Suprapubic skin (tissue), 4 donors: ENCODE data around the gene DRD2. TPM values are rescaled to one million over a fixed set of nuclear protein-coding genes. Genes with fewer than 3 reads are reported as not detected.

Experiments used
- DNase-seq, 2 donors: peaks; one replicate each; pipeline ENCODE4 v3.0.0-alpha.2; 2019; ENCODE audit warnings: low spot score in 2 of 2
- H3K27ac ChIP-seq: fragments of 200-600 bp; sonication (generic); one replicate; pipeline ENCODE4 v1.5.1; 2019
- H3K27me3 ChIP-seq: fragments of 200-600 bp; sonication (generic); one replicate; pipeline ENCODE4 v1.5.1; 2019
- H3K36me3 ChIP-seq: fragments of 200-600 bp; sonication (generic); one replicate; pipeline ENCODE4 v1.5.1; 2019
- H3K4me1 ChIP-seq: fragments of 200-600 bp; sonication (generic); one replicate; pipeline ENCODE4 v1.5.1; 2019
- H3K4me3 ChIP-seq: fragments of 200-600 bp; sonication (generic); one replicate; pipeline ENCODE4 v1.5.1; 2019; ENCODE audit warnings: mild to moderate bottlenecking
- H3K9me3 ChIP-seq: fragments of 200-600 bp; sonication (generic); one replicate; pipeline ENCODE4 v1.5.1; 2019
- CTCF ChIP-seq, 2 donors: fragments of 200-600 bp in 1 of 2; fragments of 450-650 bp in 1 of 2; sonication (generic) in 1 of 2; IDR thresholded peaks; one replicate each; pipeline ENCODE4 v1.5.1; 2016 to 2019; ENCODE audit warnings: antibody characterized with exemption in 2 of 2, mild to moderate bottlenecking in 1 of 2, moderate library complexity in 1 of 2
- EP300 ChIP-seq: sonication (generic); formaldehyde crosslinking; IDR thresholded peaks from one replicate; pipeline ENCODE4 v1.6.1; 2017; ENCODE audit warnings: antibody characterized with exemption
- POLR2A ChIP-seq, 2 donors: fragments of 450-650 bp; IDR thresholded peaks; one replicate each; pipeline ENCODE4 v1.6.1; 2017; ENCODE audit warnings: antibody characterized with exemption in 2 of 2, mild to moderate bottlenecking in 2 of 2, moderate library complexity in 2 of 2
- POLR2AphosphoS5 ChIP-seq, 3 donors: sonication (generic); formaldehyde crosslinking; IDR thresholded peaks; one replicate each; pipeline ENCODE4 v1.6.1; 2017; ENCODE audit warnings: antibody characterized with exemption in 3 of 3
- WGBS: methylation state at CpG from one replicate; pipeline ENCODE4 v1.1.5; 2018; 5-methylcytosine and 5-hydroxymethylcytosine counted together
- total RNA-seq, 4 donors: library from RNA; depleted of rRNA; stranded (reverse); fragments of >200 nt; gene quantifications; one replicate each; pipeline ENCODE4 v1.1.0, GENCODE V29; 2016

DRD2 gene
- total RNA-seq, 4 donors from 2014 or later = 0.16 to 1.8 TPM; not detected in 2

- Histone ChIP-seq H3K27me3 (no peaks in the 10 kb centered on the region), H3K4me1 (no peaks in the 10 kb centered on the region), H3K4me3 (no peak overlapping the region), H3K27ac (no peak overlapping the region), H3K36me3 (no peaks in the 10 kb centered on the region), H3K9me3 (no peaks in the 10 kb centered on the region)
- TF ChIP-seq EP300 = no peak
- no peak for TF ChIP-seq POLR2AphosphoS5 (IDR thresholded peaks at IDR 0.05)
- TF ChIP-seq CTCF (IDR thresholded peaks at IDR 0.05) = no peak
- no peak for TF ChIP-seq POLR2A (IDR thresholded peaks at IDR 0.05)
- no peak for DNase-seq
- 89% methylated on average over 6 of the region's 6 CpGs for WGBS
Observed at GRCh38 chr11:113426686-113427085, 48.5 kb downstream of the DRD2 start.

GRCh38 chr11:113420808-113421207, 54.4 kb downstream of the DRD2 start:
- Histone ChIP-seq H3K4me1 (no peaks in the 10 kb centered on the region), H3K9me3 (no peaks in the 10 kb centered on the region), H3K27ac (no peak overlapping the region), H3K27me3 (no peaks in the 10 kb centered on the region), H3K36me3 (no peaks in the 10 kb centered on the region), H3K4me3 (no peak overlapping the region)
- TF ChIP-seq EP300 = no peak
- no peak for TF ChIP-seq POLR2A (IDR thresholded peaks at IDR 0.05)
- TF ChIP-seq POLR2AphosphoS5 (IDR thresholded peaks at IDR 0.05) = no peak
- no peak for TF ChIP-seq CTCF (IDR thresholded peaks at IDR 0.05)
- no peak for DNase-seq
- WGBS = 40% methylated on average over 2 of the region's 2 CpGs

- no peak for TF ChIP-seq POLR2A (IDR thresholded peaks at IDR 0.05)
- TF ChIP-seq CTCF (IDR thresholded peaks at IDR 0.05) = no peak
- TF ChIP-seq POLR2AphosphoS5 (IDR thresholded peaks at IDR 0.05) = no peak
- no peak for TF ChIP-seq EP300
- DNase-seq = no peak
- Histone ChIP-seq H3K4me1 (no peaks in the 10 kb centered on the region), H3K27ac (no peak overlapping the region), H3K27me3 (no peaks in the 10 kb centered on the region), H3K9me3 (no peaks in the 10 kb centered on the region), H3K36me3 (no peaks in the 10 kb centered on the region), H3K4me3 (no peak overlapping the region)
- 89% methylated on average over 4 of the region's 14 CpGs for WGBS
Observed at GRCh38 chr11:113419454-113420003, 55.7 kb downstream of the DRD2 start.

- no peaks in the 10 kb centered on the region for H3K36me3 ChIP-seq
- WGBS = 77% methylated on average over 2 of the region's 2 CpGs
- no peak for DNase-seq
- no peaks in the 10 kb centered on the region for H3K27me3 ChIP-seq
- TF ChIP-seq POLR2AphosphoS5 (IDR thresholded peaks at IDR 0.05) (no peak), POLR2A (IDR thresholded peaks at IDR 0.05) (no peak), CTCF (IDR thresholded peaks at IDR 0.05) (no peak), EP300 (no peak)
- no peak overlapping the region for H3K4me3 ChIP-seq
- H3K27ac ChIP-seq = no peak overlapping the region
- no peaks in the 10 kb centered on the region for H3K4me1 ChIP-seq
- no peaks in the 10 kb centered on the region for H3K9me3 ChIP-seq
Observed at GRCh38 chr11:113417428-113417827, 57.8 kb downstream of the DRD2 start.

- Histone ChIP-seq H3K27ac (no peak overlapping the region), H3K4me1 (no peaks in the 10 kb centered on the region), H3K4me3 (no peak overlapping the region), H3K9me3 (no peaks in the 10 kb centered on the region), H3K36me3 (no peaks in the 10 kb centered on the region), H3K27me3 (no peaks in the 10 kb centered on the region)
- no peak for TF ChIP-seq POLR2A (IDR thresholded peaks at IDR 0.05)
- TF ChIP-seq EP300 = no peak
- no peak for TF ChIP-seq CTCF (IDR thresholded peaks at IDR 0.05)
- TF ChIP-seq POLR2AphosphoS5 (IDR thresholded peaks at IDR 0.05) = no peak
- no peak for DNase-seq
- WGBS = 92% methylated on average over 16 of the region's 16 CpGs
Observed at GRCh38 chr11:113415343-113415742, 59.9 kb downstream of the DRD2 start.
